SK-N-SH treated with all-trans-retinoic acid at 6 μM for 48 hours (cell line): ENCODE measurements around the gene CSNK1D.

Source experiments
- OSR1 ChIP-seq: fragments of 250-450 bp; sonication (Bioruptor Pico); IDR thresholded peaks from 2 replicates; pipeline ENCODE4 v1.8.0; 2022; ENCODE audit warnings: moderate library complexity, mild to moderate bottlenecking, inconsistent platforms
- TF ChIP-seq, protein P1 (sequence below): fragments of 250-450 bp; sonication (Bioruptor Pico); IDR thresholded peaks from 2 replicates; pipeline ENCODE4 v1.8.0; 2020; ENCODE audit warnings: mild to moderate bottlenecking, moderate library complexity, borderline replicate concordance
- TF ChIP-seq, protein P2 (sequence below): fragments of 250-450 bp; sonication (Bioruptor Pico); IDR thresholded peaks from 2 replicates; pipeline ENCODE4 v1.5.1; 2020; ENCODE audit warnings: low read depth, mild to moderate bottlenecking, moderate library complexity

GRCh38 chr17:82224666-82225065, 48.8 kb downstream of the CSNK1D start:
- TF ChIP-seq, protein P1, sequence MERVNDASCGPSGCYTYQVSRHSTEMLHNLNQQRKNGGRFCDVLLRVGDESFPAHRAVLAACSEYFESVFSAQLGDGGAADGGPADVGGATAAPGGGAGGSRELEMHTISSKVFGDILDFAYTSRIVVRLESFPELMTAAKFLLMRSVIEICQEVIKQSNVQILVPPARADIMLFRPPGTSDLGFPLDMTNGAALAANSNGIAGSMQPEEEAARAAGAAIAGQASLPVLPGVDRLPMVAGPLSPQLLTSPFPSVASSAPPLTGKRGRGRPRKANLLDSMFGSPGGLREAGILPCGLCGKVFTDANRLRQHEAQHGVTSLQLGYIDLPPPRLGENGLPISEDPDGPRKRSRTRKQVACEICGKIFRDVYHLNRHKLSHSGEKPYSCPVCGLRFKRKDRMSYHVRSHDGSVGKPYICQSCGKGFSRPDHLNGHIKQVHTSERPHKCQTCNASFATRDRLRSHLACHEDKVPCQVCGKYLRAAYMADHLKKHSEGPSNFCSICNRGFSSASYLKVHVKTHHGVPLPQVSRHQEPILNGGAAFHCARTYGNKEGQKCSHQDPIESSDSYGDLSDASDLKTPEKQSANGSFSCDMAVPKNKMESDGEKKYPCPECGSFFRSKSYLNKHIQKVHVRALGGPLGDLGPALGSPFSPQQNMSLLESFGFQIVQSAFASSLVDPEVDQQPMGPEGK (CRISPR knock-in tag): no peak
- TF ChIP-seq OSR1 (CRISPR knock-in tag): no peak
- TF ChIP-seq, protein P2, sequence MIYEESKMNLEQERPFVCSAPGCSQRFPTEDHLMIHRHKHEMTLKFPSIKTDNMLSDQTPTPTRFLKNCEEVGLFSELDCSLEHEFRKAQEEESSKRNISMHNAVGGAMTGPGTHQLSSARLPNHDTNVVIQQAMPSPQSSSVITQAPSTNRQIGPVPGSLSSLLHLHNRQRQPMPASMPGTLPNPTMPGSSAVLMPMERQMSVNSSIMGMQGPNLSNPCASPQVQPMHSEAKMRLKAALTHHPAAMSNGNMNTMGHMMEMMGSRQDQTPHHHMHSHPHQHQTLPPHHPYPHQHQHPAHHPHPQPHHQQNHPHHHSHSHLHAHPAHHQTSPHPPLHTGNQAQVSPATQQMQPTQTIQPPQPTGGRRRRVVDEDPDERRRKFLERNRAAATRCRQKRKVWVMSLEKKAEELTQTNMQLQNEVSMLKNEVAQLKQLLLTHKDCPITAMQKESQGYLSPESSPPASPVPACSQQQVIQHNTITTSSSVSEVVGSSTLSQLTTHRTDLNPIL: no peak
